IMR-90 (cell line): ENCODE measurements around the gene FBN3. TPM values are rescaled to one million over a fixed set of nuclear protein-coding genes. Genes with fewer than 3 reads are reported as not detected.

ENCODE experiments used
- ATAC-seq: fragments of 200-7000 bp; cut with Tn5 transposase; 2 replicates; pipeline ENCODE4 v1.9.1; 2020; ENCODE audit warnings: low read depth, mild to moderate bottlenecking, moderate library complexity
- BruUV-seq: library from RNA; stranded (reverse); fragments of 400-500 nt; replicated peaks from 2 replicates; lab custom pipeline; 2021; lab: Mats Ljungman, UMichigan
- CTCF ChIA-PET: fragments of 300-600 bp; formaldehyde crosslinking; extraction: SDS; loops from one replicate; lab custom pipeline; 2021; ENCODE audit warnings: antibody characterized with exemption; lab: Yijun Ruan, JAX
- POLR2A ChIA-PET: fragments of 300-600 bp; sonication (Branson Sonifier 250); formaldehyde crosslinking; loops from one replicate; lab custom pipeline; 2022; ENCODE audit warnings: antibody characterized with exemption; ENCODE audit not compliant: unreplicated experiment; lab: Charles Lee
- DNase-seq: peaks from one replicate; pipeline ENCODE4 v3.0.0; 2013
- H2AFZ ChIP-seq: replicated peaks from 2 replicates; pipeline ENCODE3; 2013; ENCODE audit warnings: low read length, mild to moderate bottlenecking; ENCODE audit not compliant: poor library complexity
- H2AK5ac ChIP-seq: 2 replicates; pipeline ENCODE4 v1.6.1; 2013; ENCODE audit warnings: low read depth, low read length, inconsistent platforms
- H2AK9ac ChIP-seq: replicated peaks from 2 replicates; pipeline ENCODE3; 2013; ENCODE audit warnings: mild to moderate bottlenecking, low read depth, low read length, moderate library complexity; ENCODE audit not compliant: poor library complexity
- H2BK120ac ChIP-seq: 2 replicates; pipeline ENCODE4 v1.6.1; 2013; ENCODE audit warnings: low read depth, low read length, inconsistent platforms
- H2BK15ac ChIP-seq: 3 replicates; pipeline ENCODE4 v1.6.1; 2013; ENCODE audit warnings: low read depth, low read length, inconsistent platforms
- H2BK20ac ChIP-seq: 2 replicates; pipeline ENCODE4 v1.6.1; 2013; ENCODE audit warnings: low read depth, mild to moderate bottlenecking, inconsistent platforms, low read length, moderate library complexity
- H2BK5ac ChIP-seq: 2 replicates; pipeline ENCODE4 v1.6.1; 2013; ENCODE audit warnings: mild to moderate bottlenecking, low read depth, low read length, inconsistent platforms; ENCODE audit not compliant: poor library complexity, severe bottlenecking
- H3K14ac ChIP-seq: replicated peaks from 2 replicates; pipeline ENCODE4 v1.6.1; 2013; ENCODE audit warnings: low read depth, low read length, inconsistent platforms
- H3K18ac ChIP-seq: 2 replicates; pipeline ENCODE4 v1.6.1; 2013; ENCODE audit warnings: low read depth, low read length, control low read depth
- H3K23ac ChIP-seq: 2 replicates; pipeline ENCODE4 v1.6.1; 2013; ENCODE audit warnings: low read depth, low read length, inconsistent platforms
- H3K27ac ChIP-seq: 2 replicates; pipeline ENCODE4 v1.5.1; 2013; ENCODE audit warnings: mild to moderate bottlenecking, control low read depth, low read length; ENCODE audit not compliant: insufficient read depth
- H3K27me3 ChIP-seq: 2 replicates; pipeline ENCODE4 v1.6.1; 2013; ENCODE audit warnings: low read length; ENCODE audit not compliant: control insufficient read depth, insufficient read depth
- H3K36me3 ChIP-seq: 2 replicates; pipeline ENCODE4 v1.6.1; 2013; ENCODE audit warnings: low read length, mixed read lengths; ENCODE audit not compliant: control insufficient read depth, insufficient read depth
- H3K4ac ChIP-seq: 2 replicates; pipeline ENCODE4 v1.6.1; 2013; ENCODE audit warnings: low read depth, low read length, inconsistent platforms
- H3K4me1 ChIP-seq: 2 replicates; pipeline ENCODE4 v1.6.1; 2013; ENCODE audit warnings: low read length, mixed read lengths; ENCODE audit not compliant: control insufficient read depth, insufficient read depth
- H3K4me2 ChIP-seq: 2 replicates; pipeline ENCODE4 v1.6.1; 2013; ENCODE audit warnings: low read depth, mild to moderate bottlenecking, control low read depth, low read length, moderate library complexity
- H3K4me3 ChIP-seq: 2 replicates; pipeline ENCODE4 v1.5.1; 2013; ENCODE audit warnings: low read depth, mild to moderate bottlenecking, control low read depth, low read length, moderate library complexity; ENCODE audit not compliant: insufficient read depth
- H3K56ac ChIP-seq: 2 replicates; pipeline ENCODE4 v1.6.1; 2013; ENCODE audit warnings: low read length, inconsistent platforms; ENCODE audit not compliant: insufficient read depth; ENCODE audit errors: extremely low read depth
- H3K79me1 ChIP-seq, 2 experiments: 2 replicates each; pipeline ENCODE4 v1.6.1; 2013; ENCODE audit warnings: low read length in 2 of 2, inconsistent platforms in 1 of 2, low read depth in 1 of 2
- H3K9ac ChIP-seq: 2 replicates; pipeline ENCODE4 v1.6.1; 2013; ENCODE audit warnings: low read depth, low read length, control low read depth
- H3K9me1 ChIP-seq: 2 replicates; pipeline ENCODE4 v1.6.1; 2013; ENCODE audit warnings: low read length, inconsistent platforms; ENCODE audit not compliant: insufficient read depth
- H3K9me3 ChIP-seq: 2 replicates; pipeline ENCODE4 v1.6.1; 2013; ENCODE audit warnings: low read length; ENCODE audit not compliant: control insufficient read depth, insufficient read depth
- H4K20me1 ChIP-seq: 2 replicates; pipeline ENCODE4 v1.6.1; 2013; ENCODE audit warnings: low read length, inconsistent platforms; ENCODE audit not compliant: insufficient read depth
- H4K5ac ChIP-seq: 2 replicates; pipeline ENCODE4 v1.6.1; 2013; ENCODE audit warnings: mild to moderate bottlenecking, low read depth, low read length, control low read depth
- H4K8ac ChIP-seq, 2 experiments: 2 replicates each; pipeline ENCODE4 v1.6.1; 2013; ENCODE audit warnings: low read depth in 2 of 2, low read length in 2 of 2, control low read depth in 1 of 2, inconsistent platforms in 1 of 2
- H4K91ac ChIP-seq: 2 replicates; pipeline ENCODE4 v1.6.1; 2013; ENCODE audit warnings: low read depth, low read length, inconsistent platforms; ENCODE audit not compliant: insufficient read depth
- BHLHE40 ChIP-seq: fragments of 150-350 bp; IDR thresholded peaks from 2 replicates; pipeline ENCODE4 v1.6.1; 2016; ENCODE audit warnings: mild to moderate bottlenecking, low read depth, low read length
- RCOR1 ChIP-seq: IDR thresholded peaks from 2 replicates; pipeline ENCODE4 v1.6.1; 2012; ENCODE audit warnings: mild to moderate bottlenecking, low read length, improper control_type of control experiment; ENCODE audit not compliant: insufficient replicate concordance
- RFX5 ChIP-seq: IDR thresholded peaks from 2 replicates; pipeline ENCODE4 v1.8.0; 2012; ENCODE audit warnings: low read depth, mild to moderate bottlenecking, low read length, moderate library complexity
- WGBS, 2 experiments: methylation state at CpG; one replicate each; pipeline versions ENCODE4 v1.1.5 to v1.1.7; 2013; ENCODE audit warnings: missing lambda C conversion rate in 2 of 2; ENCODE audit not compliant: insufficient read length in 1 of 2; ENCODE audit errors: extremely low coverage in 2 of 2; 5-methylcytosine and 5-hydroxymethylcytosine counted together
- dilution Hi-C: fragments of 300-500 bp; cut with HindIII; formaldehyde crosslinking; loops from one replicate; pipeline ENCODE4 v1.14.3; 2018; ENCODE audit warnings: low sequenced_read_pairs; ENCODE audit not compliant: unreplicated experiment
- in situ Hi-C: fragments of 300-500 bp; cut with MboI; formaldehyde crosslinking; loops from 3 replicates; pipeline ENCODE4 v1.14.3; 2019; ENCODE audit warnings: low sequenced_read_pairs, inconsistent platforms, mixed read lengths
- intact Hi-C: fragments of 100-400 bp; cut with micrococcal nuclease; formaldehyde crosslinking; loops from 2 replicates; pipeline ENCODE4 v1.10.0; 2022
- polyA plus RNA-seq, 3 experiments: library from polyadenylated mRNA; depleted of rRNA; stranded (reverse); fragments of >200 nt; gene quantifications; 2 replicates each; pipeline ENCODE4 v1.2.3, GENCODE V29; 2012; ENCODE audit warnings: low replicate concordance in 1 of 3
- total RNA-seq: library from RNA; depleted of rRNA; stranded (reverse); fragments of >200 nt; gene quantifications from 2 replicates; pipeline ENCODE4 v1.2.3, GENCODE V29; 2012

The FBN3 gene
- total and polyA plus RNA-seq, 2 of the 4 experiments (the other 2 are of a cell fraction) = not detected

- H2BK15ac ChIP-seq = no peak overlapping the region
- H3K4me3 ChIP-seq = no peak overlapping the region
- no peak overlapping the region for H3K4me2 ChIP-seq
- H3K18ac ChIP-seq = no peak overlapping the region
- H2BK20ac ChIP-seq = no peak overlapping the region
- no peak overlapping the region for H2AK5ac ChIP-seq
- intact Hi-C loops (no loop called here), in situ Hi-C loops (no loop called here), dilution Hi-C loops (no loop called here)
- no peak overlapping the region for H2BK5ac ChIP-seq
- no peak overlapping the region for H4K5ac ChIP-seq
- 100% methylated on average over 2 of the region's 4 CpGs; no CpG with 5 or more reads in 1 of the 2 experiments for WGBS, 2 experiments
- ChIA-PET POLR2A (no interaction called here), CTCF (no interaction called here)
- no TSS peak for BruUV-seq
- no peak for DNase-seq
- no peaks in the 10 kb centered on the region for H3K79me1 ChIP-seq
- peaks cover 7% of the 10 kb centered on the region for H3K9me3 ChIP-seq
- H4K91ac ChIP-seq = no peak overlapping the region
- no peaks in the 10 kb centered on the region for H3K9me1 ChIP-seq
- no peaks in the 10 kb centered on the region for H3K36me3 ChIP-seq
- no peak overlapping the region for H3K9ac ChIP-seq
- no peak overlapping the region for H2AK9ac ChIP-seq
- no peak overlapping the region for H3K23ac ChIP-seq
- H2AFZ ChIP-seq = no peak overlapping the region
- H4K20me1 ChIP-seq = no peaks in the 10 kb centered on the region
- no peaks in the 10 kb centered on the region for H3K4me1 ChIP-seq
- H3K14ac ChIP-seq = no peak overlapping the region
- no peak overlapping the region for H3K56ac ChIP-seq
- no peak overlapping the region for H3K27ac ChIP-seq
- no peak for TF ChIP-seq BHLHE40
- TF ChIP-seq RCOR1 = no peak
- no peak for TF ChIP-seq RFX5
- no peak overlapping the region for H2BK120ac ChIP-seq
- no peak overlapping the region for H3K4ac ChIP-seq
- no peak overlapping the region for H4K8ac ChIP-seq
- H3K27me3 ChIP-seq = no peaks in the 10 kb centered on the region; the same call in 1 of the 2 replicates
- ATAC-seq = no peak
These were observed 48.1 kb downstream of the FBN3 start for GRCh38 chr19:8101311-8101710.
